Uterus (tissue), 4 donors: ENCODE results near the gene NMS. TPM values are rescaled to one million over a fixed set of nuclear protein-coding genes. Genes with fewer than 3 reads are reported as not detected.

Source experiments
- DNase-seq, 2 donors: peaks; one replicate each; pipeline ENCODE4 v3.0.0-alpha.2; 2019 to 2020
- H3K27ac ChIP-seq, 2 donors: fragments of 200-600 bp; sonication (generic); 1 replicate in 1 of 2; 2 replicates in 1 of 2; pipeline ENCODE4 v1.5.1; 2016 to 2018
- H3K27me3 ChIP-seq, 2 donors: fragments of 200-600 bp; sonication (generic); one replicate each; pipeline ENCODE4 v1.5.1; 2018 to 2019; ENCODE audit warnings: control low read depth in 1 of 2
- H3K36me3 ChIP-seq, 2 donors: fragments of 200-600 bp; sonication (generic); one replicate each; pipeline ENCODE4 v1.5.1; 2019; ENCODE audit warnings: control low read depth in 1 of 2
- H3K4me1 ChIP-seq, 2 donors: fragments of 200-600 bp; sonication (generic); one replicate each; pipeline ENCODE4 v1.5.1; 2018 to 2019; ENCODE audit warnings: control low read depth in 1 of 2
- H3K4me3 ChIP-seq, 2 donors: fragments of 200-600 bp; sonication (generic); 1 replicate in 1 of 2; 2 replicates in 1 of 2; pipeline ENCODE4 v1.5.1; 2018 to 2019; ENCODE audit warnings: mild to moderate bottlenecking in 1 of 2
- H3K9me3 ChIP-seq, 2 donors: fragments of 200-600 bp; sonication (generic); one replicate each; pipeline ENCODE4 v1.5.1; 2019; ENCODE audit warnings: control low read depth in 1 of 2
- CTCF ChIP-seq, 4 experiments: fragments of 200-600 bp in 2 of 4; fragments of 450-650 bp in 2 of 4; sonication (generic) in 2 of 4; IDR thresholded peaks; one replicate each; pipeline ENCODE4 v1.5.1; 2016 to 2019; ENCODE audit warnings: antibody characterized with exemption in 4 of 4, mild to moderate bottlenecking in 2 of 4, moderate library complexity in 1 of 4
- POLR2A ChIP-seq, 2 donors: fragments of 450-650 bp; IDR thresholded peaks; one replicate each; pipeline ENCODE4 v1.6.1; 2016; ENCODE audit warnings: antibody characterized with exemption in 2 of 2, mild to moderate bottlenecking in 1 of 2, moderate library complexity in 1 of 2
- intact Hi-C: fragments of 100-400 bp; cut with DNase I; formaldehyde crosslinking; loops from one replicate; pipeline ENCODE4 v1.15.1; 2023; ENCODE audit warnings: low total_unique reads
- total RNA-seq, 4 donors: library from RNA; depleted of rRNA in 3 of 4; stranded (reverse); fragments of >200 nt in 3 of 4; gene quantifications; one replicate each; pipeline versions ENCODE4 v1.1.0 to v1.2.4, GENCODE V29; 2014 to 2023
- donor health status: DM: yes; HTN: yes; CAD: no.

The NMS gene
- total RNA-seq, 4 donors from 2014 or later, result not detected

GRCh38 chr2:100484390-100484789 is 14.1 kb downstream of the NMS start:
- no peak for TF ChIP-seq CTCF (IDR thresholded peaks at IDR 0.05)
- TF ChIP-seq POLR2A (IDR thresholded peaks at IDR 0.05), result no peak
- intact Hi-C loops, result no loop called here
- Histone ChIP-seq H3K36me3 (no peaks in the 10 kb centered on the region), H3K4me1 (no peaks in the 10 kb centered on the region), H3K27me3 (no peaks in the 10 kb centered on the region), H3K4me3 (no peak overlapping the region), H3K9me3 (no peaks in the 10 kb centered on the region), H3K27ac (no peak overlapping the region)
- no peak for DNase-seq

- Histone ChIP-seq H3K36me3 (no peaks in the 10 kb centered on the region), H3K4me3 (no peak overlapping the region), H3K9me3 (no peaks in the 10 kb centered on the region), H3K27ac (no peak overlapping the region), H3K4me1 (no peaks in the 10 kb centered on the region), H3K27me3 (no peaks in the 10 kb centered on the region)
- TF ChIP-seq POLR2A (IDR thresholded peaks at IDR 0.05), result no peak
- DNase-seq, result no peak
- intact Hi-C loops, result no loop called here
Measured at GRCh38 chr2:100485396-100485795, 15.1 kb downstream of the NMS start.

GRCh38 chr2:100494712-100495111 is 24.4 kb downstream of the NMS start:
- Histone ChIP-seq H3K27me3 (no peaks in the 10 kb centered on the region), H3K36me3 (no peaks in the 10 kb centered on the region), H3K4me1 (no peaks in the 10 kb centered on the region), H3K27ac (no peak overlapping the region), H3K9me3 (no peaks in the 10 kb centered on the region), H3K4me3 (no peak overlapping the region)
- DNase-seq, result no peak
- intact Hi-C loops, result no loop called here
- TF ChIP-seq CTCF (IDR thresholded peaks at IDR 0.05) (no peak), POLR2A (IDR thresholded peaks at IDR 0.05) (no peak)

- Histone ChIP-seq H3K9me3 (peaks cover 0 to 5% of the 10 kb centered on the region in 2 donors), H3K36me3 (no peaks in the 10 kb centered on the region), H3K4me3 (no peak overlapping the region), H3K27me3 (no peaks in the 10 kb centered on the region), H3K4me1 (no peaks in the 10 kb centered on the region), H3K27ac (no peak overlapping the region)
- TF ChIP-seq CTCF (IDR thresholded peaks at IDR 0.05) (no peak), POLR2A (IDR thresholded peaks at IDR 0.05) (no peak)
- DNase-seq, result no peak
- intact Hi-C loops, result no loop called here
Measured at GRCh38 chr2:100502782-100503181, 32.5 kb downstream of the NMS start.

- TF ChIP-seq CTCF (IDR thresholded peaks at IDR 0.05), result no peak
- no peak for TF ChIP-seq POLR2A (IDR thresholded peaks at IDR 0.05)
- H3K4me1 ChIP-seq, result no peaks in the 10 kb centered on the region
Measured at GRCh38 chr2:100504542-100504941, 34.3 kb downstream of the NMS start.

GRCh38 chr2:100509066-100509465 is 38.8 kb downstream of the NMS start:
- intact Hi-C loops, result no loop called here
- H3K4me1 ChIP-seq, result no peaks in the 10 kb centered on the region
- no peaks in the 10 kb centered on the region for H3K9me3 ChIP-seq
- no peak for DNase-seq
- H3K4me3 ChIP-seq, result no peak overlapping the region
- H3K27me3 ChIP-seq, result no peaks in the 10 kb centered on the region
- TF ChIP-seq CTCF (IDR thresholded peaks at IDR 0.05) (no peak), POLR2A (IDR thresholded peaks at IDR 0.05) (no peak)
- no peak overlapping the region for H3K27ac ChIP-seq
- H3K36me3 ChIP-seq, result no peaks in the 10 kb centered on the region

More at GRCh38 chr2:100504542-100504941, 34.3 kb downstream of the NMS start:
- no peak overlapping the region for H3K27ac ChIP-seq
- DNase-seq, result no peak
- intact Hi-C loops, result no loop called here
- no peak overlapping the region for H3K4me3 ChIP-seq
- H3K27me3 ChIP-seq, result no peaks in the 10 kb centered on the region
- H3K36me3 ChIP-seq, result no peaks in the 10 kb centered on the region
- peaks cover 0 to 5% of the 10 kb centered on the region in 2 donors for H3K9me3 ChIP-seq
